PC-9 (cell line): ENCODE data around the gene IFIT2.

Source experiments
- CTCF ChIP-seq: fragments of 200-600 bp; sonication (generic); conservative IDR thresholded peaks from 2 replicates; pipeline ENCODE4 v1.6.1; 2017; ENCODE audit warnings: mixed run types, antibody characterized with exemption, mild to moderate bottlenecking, moderate library complexity
- EZH2 ChIP-seq: fragments of 200-600 bp; sonication (generic); IDR thresholded peaks from 2 replicates; pipeline ENCODE4 v1.8.0; 2017; ENCODE audit warnings: antibody characterized with exemption, low read depth

GRCh38 chr10:89280508-89280907 lies 21.3 kb upstream of the IFIT2 start:
- TF ChIP-seq CTCF, result no peak
- TF ChIP-seq EZH2, result no peak
